NB4 (cell line): ENCODE measurements around the gene MET.

Experiments used
- DNase-seq: peaks from one replicate; pipeline ENCODE4 v3.0.0; 2010; ENCODE audit warnings: low read depth
- H3K4me3 ChIP-seq: one replicate; pipeline ENCODE4 v1.5.1; 2011; ENCODE audit warnings: mild to moderate bottlenecking, low read depth, low read length, moderate library complexity
- CTCF ChIP-seq: IDR thresholded peaks from one replicate; pipeline ENCODE4 v1.5.1; 2012; ENCODE audit warnings: low read depth, low read length
- MAX ChIP-seq: IDR thresholded peaks from 2 replicates; pipeline ENCODE4 v1.6.1; 2011; ENCODE audit warnings: low read depth, low read length
- MYC ChIP-seq: IDR thresholded peaks from 2 replicates; pipeline ENCODE4 v1.6.1; 2011; ENCODE audit warnings: low read depth, low read length
- POLR2A ChIP-seq: IDR thresholded peaks from 2 replicates; pipeline ENCODE4 v1.6.1; 2011; ENCODE audit warnings: mild to moderate bottlenecking; ENCODE audit not compliant: insufficient read length; ENCODE audit errors: extremely low read depth

The MET gene

GRCh38 chr7:116678780-116679179 lies 6.8 kb downstream of the MET start:
- H3K4me3 ChIP-seq = no peak overlapping the region
- DNase-seq = no peak
- TF ChIP-seq POLR2A (no peak), MYC (no peak), CTCF (no peak), MAX (no peak)

DNA sequence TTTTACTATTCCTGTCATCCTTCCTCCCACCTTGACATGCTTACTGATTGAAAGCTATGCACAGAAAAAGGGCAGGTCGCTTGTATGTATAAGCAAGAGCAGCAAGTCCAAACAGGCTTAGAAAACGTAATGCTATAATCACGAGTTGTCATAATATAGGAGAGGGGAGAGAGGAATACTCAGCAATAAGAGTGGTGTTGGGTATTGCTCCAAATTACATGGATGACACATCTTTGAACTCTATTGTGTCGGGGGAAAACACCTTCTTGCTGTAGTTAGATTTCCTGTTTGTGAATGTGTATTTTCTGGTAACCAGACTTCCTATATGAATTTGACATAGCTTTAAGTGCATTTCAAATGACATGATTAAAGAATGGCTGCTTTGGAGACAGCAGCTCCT lies 7.5 kb downstream of the MET start:
- TF ChIP-seq POLR2A = no peak
- no peak for TF ChIP-seq CTCF
- no peak for TF ChIP-seq MAX
- TF ChIP-seq MYC = no peak
- no peak for DNase-seq
- no peak overlapping the region for H3K4me3 ChIP-seq

GRCh38 chr7:116683786-116684185 lies 11.8 kb downstream of the MET start:
- DNase-seq = peak; percentile 77
- H3K4me3 ChIP-seq = no peak overlapping the region
- TF ChIP-seq MAX = no peak
- TF ChIP-seq CTCF = no peak
- TF ChIP-seq POLR2A = no peak
- no peak for TF ChIP-seq MYC

DNA sequence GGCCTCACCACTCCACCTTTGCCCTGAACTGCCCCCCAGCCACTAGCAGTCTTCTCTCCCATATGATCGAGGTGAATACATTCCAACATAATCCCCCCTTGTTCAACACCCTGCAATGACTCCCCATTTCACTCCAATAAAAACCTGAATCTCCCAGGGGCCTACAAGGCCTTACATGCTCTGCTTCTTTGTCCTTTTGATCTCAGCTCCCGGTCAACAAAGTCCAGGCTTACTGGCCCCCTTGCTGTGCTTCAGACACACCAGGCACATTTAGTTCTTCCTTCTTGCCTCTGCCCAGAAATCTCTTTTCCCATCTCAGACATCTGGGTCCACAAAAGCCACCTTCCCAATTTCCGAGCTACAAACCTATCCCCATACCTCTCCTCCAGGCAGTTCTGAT lies 14.0 kb downstream of the MET start:
- no peak for TF ChIP-seq MYC
- DNase-seq = no peak
- no peak overlapping the region for H3K4me3 ChIP-seq

- no peak overlapping the region for H3K4me3 ChIP-seq
- DNase-seq = no peak
- TF ChIP-seq MAX (no peak), MYC (no peak)
These were observed 14.9 kb downstream of the MET start for GRCh38 chr7:116686812-116687419.

DNA sequence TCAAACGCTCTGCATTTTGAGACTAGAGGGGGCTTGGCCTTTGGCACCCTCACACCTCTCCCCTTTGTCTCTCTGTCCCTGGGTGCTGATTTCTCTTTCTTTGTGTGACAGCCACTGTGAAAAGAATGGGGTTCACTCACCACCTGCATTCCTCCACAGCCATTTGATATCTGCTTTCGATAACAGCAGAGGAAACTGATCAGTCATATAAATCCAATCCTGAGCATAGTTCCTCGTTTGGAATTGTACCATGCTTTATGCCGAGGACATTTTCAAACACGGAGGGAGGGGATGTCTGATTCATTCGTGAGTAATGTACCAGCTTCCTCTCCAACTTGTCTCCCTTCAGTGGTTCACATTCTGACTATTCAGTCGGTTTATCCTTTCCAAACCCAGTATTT lies 15.8 kb downstream of the MET start:
- H3K4me3 ChIP-seq = no peak overlapping the region
- peak; percentile 13 for DNase-seq
- no peak for TF ChIP-seq MAX
- no peak for TF ChIP-seq POLR2A
- TF ChIP-seq CTCF = no peak
- no peak for TF ChIP-seq MYC

- TF ChIP-seq CTCF (no peak), MAX (no peak), MYC (no peak), POLR2A (no peak)
- no peak overlapping the region for H3K4me3 ChIP-seq
- peak; percentile 67 for DNase-seq
These were observed 17.8 kb downstream of the MET start for GRCh38 chr7:116689790-116690259.
